HG02970 (cell line): Measurements from ENCODE around the gene IDE.
"Not testable (repeated sequence)": the region's sequence is repeated elsewhere in the genome, so short reads cannot be mapped to it uniquely, and the experiment has no call there.

Experiments
- ATAC-seq: cut with Tn5 transposase; IDR thresholded peaks from one replicate; pipeline ENCODE4 v1.9.1; 2021; ENCODE audit warnings: mild to moderate bottlenecking, moderate library complexity, moderate number of reproducible peaks; ENCODE audit not compliant: unreplicated experiment, low FRiP score

The IDE gene

DNA sequence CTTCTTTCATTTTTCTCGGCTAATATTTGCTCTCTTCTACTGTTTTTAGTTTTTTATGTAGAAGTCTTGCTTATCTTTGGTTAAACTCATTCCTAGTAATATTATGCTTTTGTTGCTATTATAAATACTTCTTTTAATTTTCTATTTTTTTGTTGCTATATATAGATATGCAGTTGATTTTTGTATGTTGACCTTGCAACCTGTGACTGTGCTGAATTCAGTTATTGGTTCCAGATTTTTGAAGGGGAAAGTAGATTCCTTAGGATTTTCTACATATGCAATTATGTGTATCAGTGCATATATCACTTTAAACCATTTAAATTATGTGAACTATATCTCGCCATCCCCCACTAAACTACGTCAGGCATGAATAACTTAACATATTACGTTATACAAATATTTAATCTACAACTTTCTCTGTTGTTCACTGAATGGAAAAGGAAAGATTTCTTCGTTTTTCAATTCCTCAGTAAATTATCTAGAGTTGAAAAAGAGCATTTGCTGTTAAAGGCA, 71.5 kb downstream of the IDE start:
- ATAC-seq, result no peak

DNA sequence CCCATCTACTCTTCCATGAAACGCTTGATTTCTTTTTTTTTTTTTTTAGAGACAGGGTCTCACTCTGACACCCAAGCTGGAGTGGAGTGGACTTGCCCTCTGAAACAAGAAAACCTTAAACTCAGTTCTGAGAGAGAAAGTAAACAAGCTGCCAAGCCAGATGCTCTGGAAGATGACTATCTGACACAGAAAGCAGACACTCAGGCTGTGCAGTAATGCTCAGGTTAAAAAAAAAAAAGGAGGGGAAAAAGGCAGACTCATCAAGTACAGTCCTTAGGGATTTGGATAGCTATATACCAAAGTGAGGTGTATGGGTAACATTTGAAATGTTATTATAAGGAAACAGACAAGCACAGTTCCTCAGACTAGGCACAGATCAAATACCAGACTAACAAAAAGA, 80.5 kb downstream of the IDE start:
- ATAC-seq, result no peak

GRCh38 chr10:92492748-92493240, 81.1 kb downstream of the IDE start:
- ATAC-seq, result no peak

- no peak for ATAC-seq
These were observed 83.5 kb downstream of the IDE start for GRCh38 chr10:92490387-92490786.

DNA sequence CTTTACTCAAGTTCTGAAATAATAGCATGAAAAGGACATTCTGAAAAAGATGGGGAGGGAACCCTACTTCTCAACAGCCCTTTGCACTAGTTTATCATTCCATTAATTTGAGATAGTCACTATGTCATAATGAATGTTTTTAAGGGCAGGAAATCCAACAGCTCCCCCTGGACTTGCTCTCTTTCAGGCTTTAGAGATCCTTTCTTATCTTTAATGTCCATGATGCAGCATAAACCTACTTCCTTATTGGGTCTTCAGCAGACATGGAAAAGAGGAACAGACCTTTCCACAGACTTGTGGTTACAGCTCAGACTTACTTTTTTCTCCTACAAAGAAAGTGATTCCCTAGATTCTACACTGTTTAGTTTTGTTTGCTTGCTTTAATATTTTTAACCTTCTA, 87.3 kb downstream of the IDE start:
- no peak for ATAC-seq

- ATAC-seq, result no peak
These were observed 90.4 kb downstream of the IDE start for GRCh38 chr10:92483539-92483938.

- ATAC-seq, result no peak
These were observed 93.5 kb downstream of the IDE start for GRCh38 chr10:92480413-92480812.

GRCh38 chr10:92479547-92479946, 94.3 kb downstream of the IDE start:
- ATAC-seq, result no peak

DNA sequence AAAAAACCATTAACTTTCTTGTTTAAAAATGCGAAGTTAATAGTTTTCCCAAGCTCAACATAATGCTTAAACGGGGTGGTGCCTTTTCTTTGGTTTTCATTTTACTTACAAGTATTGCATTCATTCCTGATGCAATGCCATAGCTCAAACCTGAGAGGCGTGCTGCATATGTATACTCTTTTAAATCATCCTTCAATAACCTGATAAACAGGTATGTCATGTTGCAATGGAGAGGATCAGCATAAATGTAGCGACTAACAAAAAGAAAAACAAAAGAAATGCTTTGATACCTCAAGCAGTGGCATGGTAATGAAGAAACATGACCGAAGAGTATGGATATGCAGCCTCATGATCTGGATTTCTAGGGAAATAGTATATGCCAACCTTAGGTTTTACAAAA, 95.4 kb downstream of the IDE start:
- ATAC-seq, result no peak

DNA sequence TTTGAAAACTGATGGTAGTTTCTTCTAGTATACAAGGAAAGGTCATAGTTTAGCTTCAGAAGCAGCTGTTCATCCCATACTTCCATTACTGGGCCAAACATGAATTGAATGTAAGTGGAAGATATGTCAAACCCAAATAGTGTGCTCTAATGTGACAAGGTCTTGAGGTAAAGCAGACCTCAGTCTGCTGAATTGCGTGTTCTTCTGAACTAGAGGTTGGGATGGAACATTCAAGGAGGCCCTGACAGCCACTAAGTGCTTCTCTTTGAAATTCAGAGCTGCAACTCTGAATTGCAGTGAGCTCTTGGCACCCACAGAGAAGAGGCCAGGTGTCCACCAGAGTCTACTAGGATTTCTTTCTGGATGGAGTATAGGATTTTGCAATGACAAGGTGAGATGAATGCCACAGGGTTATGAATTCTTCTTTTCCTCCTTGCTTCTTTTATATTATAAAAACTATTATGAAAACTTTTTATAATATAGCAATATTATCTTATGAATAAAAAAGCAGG, 98.5 kb downstream of the IDE start:
- ATAC-seq, result no peak

DNA sequence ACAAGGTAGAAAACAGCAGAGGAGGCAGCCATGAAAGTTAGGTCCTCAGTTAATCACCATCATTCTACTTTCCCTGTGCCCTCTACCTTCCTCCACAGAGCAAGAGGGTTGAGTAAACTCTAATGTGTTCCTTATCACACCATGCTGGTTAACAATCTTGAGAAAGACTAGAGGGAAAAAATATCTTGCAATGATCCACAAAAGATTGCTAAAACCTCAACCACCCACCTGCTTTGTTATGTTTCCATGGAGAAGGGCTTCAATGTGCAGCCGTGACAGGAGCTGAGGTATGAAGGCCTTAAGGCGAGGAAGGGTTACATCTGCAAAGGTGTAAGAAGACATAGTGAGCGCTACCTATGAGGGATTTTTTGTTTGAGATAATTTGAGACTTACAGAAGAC, 103.9 kb downstream of the IDE start:
- ATAC-seq, result no peak

GRCh38 chr10:92464364-92464763, 109.5 kb downstream of the IDE start:
- ATAC-seq, result no peak

DNA sequence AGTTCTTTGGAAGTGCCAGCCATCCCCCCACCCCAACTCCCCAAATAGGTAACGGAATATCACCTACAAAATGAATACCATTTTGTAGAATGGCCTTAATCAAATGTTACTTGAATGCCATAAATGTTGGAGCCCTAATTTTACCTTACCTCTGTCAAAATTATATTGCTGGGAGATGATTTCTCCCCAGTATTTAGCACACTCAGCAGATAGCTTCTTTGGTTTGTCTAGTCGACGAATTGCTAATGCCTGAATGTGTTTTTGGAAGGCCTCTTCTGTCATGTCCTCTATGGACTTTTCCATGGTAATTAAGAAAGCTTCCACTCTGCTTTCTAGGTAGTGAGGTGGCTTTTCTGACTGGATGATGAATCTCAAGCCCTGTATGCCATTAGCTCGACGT, 110.3 kb downstream of the IDE start:
- no peak for ATAC-seq

GRCh38 chr10:92454955-92455354, 118.9 kb downstream of the IDE start:
- ATAC-seq, result not testable (repeated sequence)

DNA sequence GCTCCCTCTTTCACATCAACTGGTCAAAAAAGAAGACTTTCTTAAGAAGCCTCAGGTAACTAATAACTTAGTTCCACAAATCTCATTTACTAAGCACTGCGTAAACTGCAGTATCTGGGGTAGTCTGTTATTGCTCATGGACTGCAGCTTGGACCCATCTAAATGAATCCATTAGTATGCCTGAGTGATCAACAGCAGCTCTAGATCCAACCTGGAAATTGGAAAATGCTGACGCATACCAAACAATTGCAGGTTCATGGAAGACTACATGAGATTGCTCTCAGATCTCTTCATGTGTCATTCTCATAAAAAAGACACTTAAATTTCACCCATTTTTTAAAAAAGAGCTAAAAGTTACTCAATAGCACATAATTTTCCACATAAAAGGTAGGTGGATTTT, 121.6 kb downstream of the IDE start:
- no peak for ATAC-seq

- ATAC-seq, result no peak
These were observed 122.5 kb downstream of the IDE start for GRCh38 chr10:92451431-92451830.

DNA sequence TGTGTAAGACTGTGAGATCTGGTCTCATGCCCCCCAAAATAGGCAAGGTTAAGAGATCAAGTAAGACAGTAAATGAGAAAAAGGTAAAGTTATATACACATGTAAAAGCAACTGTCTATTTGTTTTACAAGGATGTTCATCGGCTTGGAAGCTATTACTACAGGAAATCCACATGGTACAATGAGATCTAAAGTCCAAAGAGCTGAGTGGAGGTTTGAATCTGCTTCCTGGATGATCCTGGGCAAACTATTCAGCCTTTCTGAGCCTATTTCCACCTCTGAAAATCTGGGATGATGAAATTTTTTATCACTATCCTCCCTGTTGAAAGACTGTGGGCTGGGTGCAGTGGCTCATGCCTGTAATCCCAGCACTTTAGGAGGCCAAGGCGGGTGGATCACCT, 123.0 kb downstream of the IDE start:
- no peak for ATAC-seq

DNA sequence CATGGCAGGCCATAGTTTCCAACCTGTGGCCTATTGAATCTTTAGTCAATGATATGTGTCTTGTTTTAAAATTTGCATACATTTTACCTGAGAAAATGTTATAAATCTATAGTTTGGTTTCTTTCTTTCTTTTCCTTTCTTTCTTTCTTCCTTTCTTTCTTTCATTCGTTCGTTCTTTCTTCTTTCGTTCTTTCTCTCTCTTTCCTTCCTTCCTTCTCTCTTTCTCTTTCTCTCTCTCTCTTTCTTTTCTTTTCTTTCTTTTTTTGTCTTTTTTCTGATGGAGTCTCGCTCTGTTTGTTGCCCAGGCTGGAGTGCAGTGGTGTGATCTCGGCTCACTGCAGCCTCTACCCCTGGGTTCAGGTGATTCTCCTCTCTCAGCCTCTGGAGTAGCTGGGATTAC, 133.3 kb downstream of the IDE start:
- ATAC-seq, result no peak

DNA sequence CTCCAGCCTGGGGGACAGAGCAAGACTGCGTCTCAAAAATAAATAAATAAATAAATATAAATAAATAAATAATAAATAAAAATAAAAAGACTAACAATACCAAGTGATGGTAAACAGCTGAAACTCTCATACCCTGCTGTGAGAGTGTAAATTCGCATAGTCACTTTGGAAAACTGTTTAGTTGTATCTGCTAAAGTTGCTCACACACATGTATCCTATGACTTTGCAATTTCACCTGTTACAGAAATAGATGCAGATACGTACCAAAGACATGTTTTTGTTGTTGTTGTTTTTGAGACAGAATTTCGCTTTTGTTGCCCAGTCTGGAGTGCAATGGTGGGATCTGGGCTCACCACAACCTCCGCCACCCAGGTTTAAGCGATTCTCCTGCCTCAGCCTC, 135.7 kb downstream of the IDE start:
- no peak for ATAC-seq

DNA sequence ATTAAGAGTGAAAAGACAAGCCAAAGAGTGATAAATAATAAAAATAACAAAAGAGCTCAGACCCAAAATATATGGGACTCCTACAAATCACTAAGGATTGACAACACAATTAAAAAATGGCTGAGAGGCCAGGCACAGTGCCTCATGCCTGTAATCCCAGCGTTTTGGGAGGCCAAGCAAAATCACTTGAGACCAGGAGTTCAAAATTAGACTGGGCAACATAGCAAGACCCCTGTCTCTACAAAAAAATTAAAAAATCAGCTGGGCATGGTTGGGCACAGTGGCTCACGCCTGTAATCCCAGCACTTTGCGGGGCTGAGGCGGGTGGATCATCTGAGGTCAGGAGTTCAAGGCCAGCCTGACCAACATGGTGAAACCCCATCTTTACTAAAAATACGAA, 137.3 kb downstream of the IDE start:
- no peak for ATAC-seq

DNA sequence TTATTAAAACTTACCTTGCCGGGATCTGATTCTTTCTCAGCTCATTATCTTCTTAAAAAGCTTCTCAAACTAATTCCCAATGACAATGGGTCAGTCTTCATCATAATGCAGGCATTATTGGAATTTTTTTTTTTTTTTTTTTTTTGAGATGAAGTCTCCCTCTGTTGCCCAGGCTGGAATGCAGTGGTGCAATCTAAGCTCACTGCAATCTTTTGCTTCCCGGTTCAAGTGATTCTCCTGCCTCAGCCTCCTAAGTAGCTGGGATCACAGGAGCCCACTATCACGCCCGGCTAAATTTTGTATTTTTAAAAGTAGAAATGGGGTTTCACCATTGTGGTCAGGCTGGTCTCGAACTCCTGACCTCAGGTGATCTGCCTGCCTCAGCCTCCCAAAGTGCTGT, 137.8 kb downstream of the IDE start:
- ATAC-seq, result not testable (repeated sequence)

- no peak for ATAC-seq
These were observed 139.5 kb downstream of the IDE start for GRCh38 chr10:92434385-92434784.

DNA sequence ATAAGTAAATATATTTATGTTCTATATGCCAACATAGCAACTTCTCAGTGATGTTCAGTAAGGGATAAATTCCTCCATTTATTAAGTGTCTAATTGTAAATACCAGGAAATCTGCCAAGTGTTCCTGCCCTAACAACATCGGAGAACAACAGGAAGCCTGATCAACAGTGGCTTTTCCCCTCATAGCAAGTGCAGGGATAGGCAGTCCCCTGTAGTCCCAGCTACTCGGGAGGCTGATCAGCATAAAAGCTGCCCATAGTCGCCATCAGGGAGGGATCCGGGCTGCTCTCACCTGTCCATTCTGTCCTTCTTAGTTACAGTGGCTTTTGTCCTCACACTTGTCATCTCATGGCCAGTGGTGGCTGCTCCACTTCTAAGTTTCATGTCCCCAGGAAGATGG, 141.3 kb downstream of the IDE start:
- no peak for ATAC-seq
